GM12878 (cell line): Measurements from ENCODE around the gene SUPT4H1. TPM values are rescaled to one million over a fixed set of nuclear protein-coding genes. Genes with fewer than 3 reads are reported as not detected.
A peak's percentile ranks its signal among the peaks of the same experiment; 100 is the strongest.

ENCODE experiments used
- ATF7 ChIP-seq: fragments of 450-650 bp; IDR thresholded peaks from 2 replicates; pipeline ENCODE4 v1.6.1; 2016; ENCODE audit warnings: low read depth, mild to moderate bottlenecking
- BACH1 ChIP-seq: fragments of 450-650 bp; IDR thresholded peaks from 2 replicates; pipeline ENCODE4 v1.6.1; 2017; ENCODE audit warnings: mild to moderate bottlenecking, borderline replicate concordance
- CBX3 ChIP-seq: fragments of 200-600 bp; sonication (generic); IDR thresholded peaks from 2 replicates; pipeline ENCODE4 v1.6.1; 2016; ENCODE audit warnings: low read depth, borderline replicate concordance
- CREB1 ChIP-seq: IDR thresholded peaks from 2 replicates; pipeline ENCODE4 v1.6.1; 2012; ENCODE audit warnings: low read depth, mild to moderate bottlenecking, inconsistent platforms
- E4F1 ChIP-seq: fragments of 450-650 bp; IDR thresholded peaks from 2 replicates; pipeline ENCODE4 v1.6.1; 2018; ENCODE audit warnings: borderline replicate concordance, mild to moderate bottlenecking; ENCODE audit not compliant: partially characterized antibody
- ESRRA ChIP-seq: IDR thresholded peaks from 2 replicates; pipeline ENCODE4 v1.6.1; 2012; ENCODE audit warnings: mild to moderate bottlenecking, low read length, improper control_type of control experiment
- HDGF ChIP-seq: fragments of 450-650 bp; IDR thresholded peaks from 2 replicates; pipeline ENCODE4 v1.6.1; 2016; ENCODE audit warnings: antibody characterized with exemption
- IRF5 ChIP-seq: fragments of 450-650 bp; IDR thresholded peaks from 2 replicates; pipeline ENCODE4 v1.6.1; 2017; ENCODE audit warnings: borderline replicate concordance
- JUNB ChIP-seq: IDR thresholded peaks from 2 replicates; pipeline ENCODE4 v1.6.1; 2016; ENCODE audit warnings: antibody characterized with exemption, mild to moderate bottlenecking
- KLF5 ChIP-seq: fragments of 450-650 bp; IDR thresholded peaks from 2 replicates; pipeline ENCODE4 v1.6.1; 2014; ENCODE audit warnings: mild to moderate bottlenecking; ENCODE audit not compliant: partially characterized antibody
- MAX ChIP-seq: IDR thresholded peaks from 2 replicates; pipeline ENCODE4 v1.6.1; 2012; ENCODE audit warnings: low read depth, low read length, improper control_type of control experiment
- MEF2A ChIP-seq: IDR thresholded peaks from 2 replicates; pipeline ENCODE4 v1.6.1; 2011; ENCODE audit warnings: low read depth, mild to moderate bottlenecking, low read length, moderate library complexity; ENCODE audit not compliant: insufficient read depth
- NFXL1 ChIP-seq: fragments of 450-650 bp; IDR thresholded peaks from 2 replicates; pipeline ENCODE4 v1.6.1; 2017; ENCODE audit warnings: antibody characterized with exemption, mild to moderate bottlenecking, borderline replicate concordance
- NRF1 ChIP-seq: conservative IDR thresholded peaks from 2 replicates; pipeline ENCODE4 v1.6.1; 2011; ENCODE audit warnings: mild to moderate bottlenecking, low read depth, low read length, improper control_type of control experiment
- POLR2AphosphoS2 ChIP-seq: IDR thresholded peaks from 2 replicates; pipeline ENCODE4 v1.6.1; 2011; ENCODE audit warnings: low read depth, mild to moderate bottlenecking, low read length, improper control_type of control experiment, moderate library complexity
- POU2F2 ChIP-seq: IDR thresholded peaks from 3 replicates; pipeline ENCODE4 v1.6.1; 2011; ENCODE audit warnings: low read depth, mild to moderate bottlenecking, low read length, borderline replicate concordance
- RELA ChIP-seq: fragments of 450-650 bp; IDR thresholded peaks from 2 replicates; pipeline ENCODE4 v1.8.0; 2014; ENCODE audit warnings: borderline replicate concordance; ENCODE audit not compliant: partially characterized antibody
- RELB ChIP-seq: fragments of 450-650 bp; IDR thresholded peaks from 2 replicates; pipeline ENCODE4 v1.6.1; 2017; ENCODE audit warnings: low read depth, mild to moderate bottlenecking, moderate library complexity
- SIX5 ChIP-seq: IDR thresholded peaks from 2 replicates; pipeline ENCODE4 v1.6.1; 2011; ENCODE audit warnings: mild to moderate bottlenecking, low read depth, low read length, moderate library complexity; ENCODE audit not compliant: severe bottlenecking
- SRF ChIP-seq, 2 experiments: IDR thresholded peaks; 2 replicates each; pipeline ENCODE4 v1.6.1; 2011; ENCODE audit warnings: low read depth in 2 of 2, low read length in 2 of 2, mild to moderate bottlenecking in 1 of 2, moderate library complexity in 1 of 2
- TCF12 ChIP-seq: IDR thresholded peaks from 2 replicates; pipeline ENCODE4 v1.6.1; 2011; ENCODE audit warnings: low read depth, mild to moderate bottlenecking, low read length
- TCF7 ChIP-seq: IDR thresholded peaks from 2 replicates; pipeline ENCODE4 v1.6.1; 2014; ENCODE audit warnings: antibody characterized with exemption, borderline replicate concordance
- USF2 ChIP-seq: IDR thresholded peaks from 2 replicates; pipeline ENCODE4 v1.6.1; 2011; ENCODE audit warnings: low read depth, low read length, improper control_type of control experiment, borderline replicate concordance
- ZNF207 ChIP-seq: fragments of 450-650 bp; IDR thresholded peaks from 2 replicates; pipeline ENCODE4 v1.6.1; 2014; ENCODE audit warnings: antibody characterized with exemption, mild to moderate bottlenecking, borderline replicate concordance
- polyA plus RNA-seq, 11 experiments: library from polyadenylated mRNA; depleted of rRNA in 4 of 11; unstranded in 6 of 11; stranded (reverse) in 5 of 11; fragments of >200 nt; fragmentation: Nextera tagmentation in 4 of 11; fragmentation: Illumina TruSeq in 1 of 11; extraction: Ambion mirVana in 4 of 11; extraction: Trizol in 1 of 11; gene quantifications; 1 replicate in 1 of 11; 2 replicates in 10 of 11; pipeline versions ENCODE4 v1.2.1 to v1.2.3, GENCODE V29; 2011 to 2016; ENCODE audit warnings: inconsistent platforms in 2 of 11, missing spikeins in 2 of 11, low read depth in 1 of 11
- total RNA-seq, 4 experiments: library from RNA; depleted of rRNA in 3 of 4; stranded (reverse); fragments of >200 nt in 3 of 4; fragmentation: Illumina TruSeq in 1 of 4; extraction: Trizol in 1 of 4; gene quantifications; 2 replicates each; pipeline versions ENCODE4 v1.2.1 to v1.2.3, GENCODE V29; 2013 to 2021

The SUPT4H1 gene
- total and polyA plus RNA-seq, 10 of the 15 experiments (the other 5 are each of a cell fraction or from before 2014, with no cell fraction given), result 83.8 to 293 (median 128) TPM

- TF ChIP-seq USF2, result no peak
- TF ChIP-seq MEF2A, result peak; percentile 92
- no peak for TF ChIP-seq E4F1
- no peak; the same call in 1 of the 2 replicates for TF ChIP-seq ESRRA
- TF ChIP-seq ZNF207, result peak; percentile 66; the same call in 1 of the 2 replicates
- TF ChIP-seq MAX, result no peak; the same call in 1 of the 2 replicates
- TF ChIP-seq CREB1, result no peak
- peak; percentile 94 for TF ChIP-seq JUNB
- peak; percentile 79; the same call in 2 of the 3 replicates for TF ChIP-seq POU2F2
- TF ChIP-seq IRF5, result no peak
- peak; percentile 95 for TF ChIP-seq TCF7
- TF ChIP-seq KLF5, result peak; percentile 97
- TF ChIP-seq ATF7, result peak; percentile 88
- peak; percentile 76 for TF ChIP-seq RELA
- TF ChIP-seq TCF12, result peak; percentile 70
- TF ChIP-seq POLR2AphosphoS2, result peak; percentile 64
- TF ChIP-seq SRF (IDR thresholded peaks at IDR 0.05; ENCODE audit: low read depth in 2 of 2, low read length in 2 of 2), result peak; percentile 100
- TF ChIP-seq CBX3, result no peak
- TF ChIP-seq NFXL1, result no peak
- TF ChIP-seq RELB, result peak; percentile 68
- 0 out of 2 replicates have a peak, but pooled peaks have one; percentile 5 for TF ChIP-seq NRF1
- no peak for TF ChIP-seq HDGF
- TF ChIP-seq SIX5, result no peak
- peak; percentile 76 for TF ChIP-seq BACH1
Measured at GRCh38 chr17:58337600-58338453, 14.2 kb downstream of the SUPT4H1 start (continued).
